Uterus (tissue), 4 donors: ENCODE measurements around the gene ACCS. TPM values are rescaled to one million over a fixed set of nuclear protein-coding genes. Genes with fewer than 3 reads are reported as not detected.

ENCODE experiments used
- DNase-seq, 2 donors: peaks; one replicate each; pipeline ENCODE4 v3.0.0-alpha.2; 2019 to 2020
- H3K27ac ChIP-seq, 2 donors: fragments of 200-600 bp; sonication (generic); 1 replicate in 1 of 2; 2 replicates in 1 of 2; pipeline ENCODE4 v1.5.1; 2016 to 2018
- H3K27me3 ChIP-seq, 2 donors: fragments of 200-600 bp; sonication (generic); one replicate each; pipeline ENCODE4 v1.5.1; 2018 to 2019; ENCODE audit warnings: control low read depth in 1 of 2
- H3K36me3 ChIP-seq, 2 donors: fragments of 200-600 bp; sonication (generic); one replicate each; pipeline ENCODE4 v1.5.1; 2019; ENCODE audit warnings: control low read depth in 1 of 2
- H3K4me1 ChIP-seq, 2 donors: fragments of 200-600 bp; sonication (generic); one replicate each; pipeline ENCODE4 v1.5.1; 2018 to 2019; ENCODE audit warnings: control low read depth in 1 of 2
- H3K4me3 ChIP-seq, 2 donors: fragments of 200-600 bp; sonication (generic); 1 replicate in 1 of 2; 2 replicates in 1 of 2; pipeline ENCODE4 v1.5.1; 2018 to 2019; ENCODE audit warnings: mild to moderate bottlenecking in 1 of 2
- H3K9me3 ChIP-seq, 2 donors: fragments of 200-600 bp; sonication (generic); one replicate each; pipeline ENCODE4 v1.5.1; 2019; ENCODE audit warnings: control low read depth in 1 of 2
- POLR2A ChIP-seq, 2 donors: fragments of 450-650 bp; IDR thresholded peaks; one replicate each; pipeline ENCODE4 v1.6.1; 2016; ENCODE audit warnings: antibody characterized with exemption in 2 of 2, mild to moderate bottlenecking in 1 of 2, moderate library complexity in 1 of 2
- intact Hi-C: fragments of 100-400 bp; cut with DNase I; formaldehyde crosslinking; loops from one replicate; pipeline ENCODE4 v1.15.1; 2023; ENCODE audit warnings: low total_unique reads
- total RNA-seq, 4 donors: library from RNA; depleted of rRNA in 3 of 4; stranded (reverse); fragments of >200 nt in 3 of 4; gene quantifications; one replicate each; pipeline versions ENCODE4 v1.1.0 to v1.2.4, GENCODE V29; 2014 to 2023
- TF ChIP-seq, protein P1 (sequence below), 4 experiments: fragments of 200-600 bp in 2 of 4; fragments of 450-650 bp in 2 of 4; sonication (generic) in 2 of 4; IDR thresholded peaks; one replicate each; pipeline ENCODE4 v1.5.1; 2016 to 2019; ENCODE audit warnings: antibody characterized with exemption in 4 of 4, mild to moderate bottlenecking in 2 of 4, moderate library complexity in 1 of 4
- donor health status: DM: yes; HTN: yes; CAD: no.

The ACCS gene
- total RNA-seq, 4 donors from 2014 or later, result 13.1 to 49.4 (median 27.0) TPM

- H3K27ac ChIP-seq, result no peak overlapping the region
- H3K4me1 ChIP-seq, result no peaks in the 10 kb centered on the region
- intact Hi-C loops, result no loop called here
Measured at GRCh38 chr11:44125598-44125997, 59.5 kb downstream of the ACCS start.

GRCh38 chr11:44126304-44126703, 60.2 kb downstream of the ACCS start:
- H3K9me3 ChIP-seq, result no peaks in the 10 kb centered on the region
- no peaks in the 10 kb centered on the region for H3K4me1 ChIP-seq
- H3K27me3 ChIP-seq, result no peaks in the 10 kb centered on the region
- intact Hi-C loops, result no loop called here
- TF ChIP-seq, protein P1, sequence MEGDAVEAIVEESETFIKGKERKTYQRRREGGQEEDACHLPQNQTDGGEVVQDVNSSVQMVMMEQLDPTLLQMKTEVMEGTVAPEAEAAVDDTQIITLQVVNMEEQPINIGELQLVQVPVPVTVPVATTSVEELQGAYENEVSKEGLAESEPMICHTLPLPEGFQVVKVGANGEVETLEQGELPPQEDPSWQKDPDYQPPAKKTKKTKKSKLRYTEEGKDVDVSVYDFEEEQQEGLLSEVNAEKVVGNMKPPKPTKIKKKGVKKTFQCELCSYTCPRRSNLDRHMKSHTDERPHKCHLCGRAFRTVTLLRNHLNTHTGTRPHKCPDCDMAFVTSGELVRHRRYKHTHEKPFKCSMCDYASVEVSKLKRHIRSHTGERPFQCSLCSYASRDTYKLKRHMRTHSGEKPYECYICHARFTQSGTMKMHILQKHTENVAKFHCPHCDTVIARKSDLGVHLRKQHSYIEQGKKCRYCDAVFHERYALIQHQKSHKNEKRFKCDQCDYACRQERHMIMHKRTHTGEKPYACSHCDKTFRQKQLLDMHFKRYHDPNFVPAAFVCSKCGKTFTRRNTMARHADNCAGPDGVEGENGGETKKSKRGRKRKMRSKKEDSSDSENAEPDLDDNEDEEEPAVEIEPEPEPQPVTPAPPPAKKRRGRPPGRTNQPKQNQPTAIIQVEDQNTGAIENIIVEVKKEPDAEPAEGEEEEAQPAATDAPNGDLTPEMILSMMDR (IDR thresholded peaks at IDR 0.05), result no peak
- no peak for TF ChIP-seq POLR2A (IDR thresholded peaks at IDR 0.05)
- DNase-seq, result no peak
- H3K36me3 ChIP-seq, result no peaks in the 10 kb centered on the region
- H3K27ac ChIP-seq, result no peak overlapping the region
- H3K4me3 ChIP-seq, result no peak overlapping the region

More at GRCh38 chr11:44125598-44125997, 59.5 kb downstream of the ACCS start:
- no peaks in the 10 kb centered on the region for H3K36me3 ChIP-seq
- H3K9me3 ChIP-seq, result no peaks in the 10 kb centered on the region
- no peak for DNase-seq
- H3K27me3 ChIP-seq, result no peaks in the 10 kb centered on the region
- TF ChIP-seq POLR2A (IDR thresholded peaks at IDR 0.05), result no peak
- TF ChIP-seq, protein P1 (IDR thresholded peaks at IDR 0.05), result no peak
- no peak overlapping the region for H3K4me3 ChIP-seq

DNA sequence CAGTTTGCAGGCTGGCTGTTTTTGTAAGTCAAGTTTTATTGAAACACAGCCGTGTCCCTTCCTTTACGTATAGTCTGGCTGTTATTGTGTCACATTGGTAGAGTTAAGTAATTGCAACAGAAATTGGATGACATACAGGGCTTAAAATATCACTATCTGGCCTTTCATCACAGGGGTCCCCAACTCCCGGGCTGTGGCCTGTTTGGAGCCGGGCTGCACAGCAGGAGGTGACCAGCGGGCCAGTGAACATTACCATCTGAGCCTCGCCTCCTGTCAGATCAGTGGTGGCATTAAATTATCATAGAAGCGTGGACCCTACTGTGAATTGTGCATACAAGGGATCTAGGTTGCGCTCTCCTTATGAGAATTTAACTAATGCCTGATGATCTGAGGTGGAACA, 61.1 kb downstream of the ACCS start:
- no peak for DNase-seq
- TF ChIP-seq, protein P1 (IDR thresholded peaks at IDR 0.05), result no peak
- no peak for TF ChIP-seq POLR2A (IDR thresholded peaks at IDR 0.05)
- Histone ChIP-seq H3K4me1 (no peaks in the 10 kb centered on the region), H3K27ac (no peak overlapping the region), H3K4me3 (no peak overlapping the region), H3K36me3 (no peaks in the 10 kb centered on the region), H3K27me3 (no peaks in the 10 kb centered on the region), H3K9me3 (no peaks in the 10 kb centered on the region)
- intact Hi-C loops, result no loop called here

DNA sequence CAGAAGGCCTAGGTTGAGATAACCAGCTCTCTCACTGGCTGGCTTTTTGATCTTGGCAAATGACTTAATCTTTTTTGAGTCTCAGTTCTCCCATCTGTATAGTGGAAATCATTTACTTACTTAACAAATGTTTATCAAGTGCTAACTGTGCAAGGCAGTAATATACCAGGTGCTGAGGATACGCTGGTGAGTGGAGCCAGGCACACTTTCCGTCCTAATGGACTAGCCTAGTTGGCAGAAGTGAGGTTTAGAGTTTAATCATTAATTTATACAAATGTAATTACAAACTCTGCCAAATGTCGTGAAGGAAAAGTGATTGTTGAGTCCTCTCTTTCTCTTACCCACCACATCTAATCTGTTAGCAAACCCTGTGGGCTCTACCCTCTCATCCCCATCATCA, 62.7 kb downstream of the ACCS start:
- Histone ChIP-seq H3K27ac (no peak overlapping the region), H3K4me1 (no peaks in the 10 kb centered on the region), H3K27me3 (no peaks in the 10 kb centered on the region), H3K36me3 (no peaks in the 10 kb centered on the region), H3K4me3 (no peak overlapping the region), H3K9me3 (no peaks in the 10 kb centered on the region)
- intact Hi-C loops, result no loop called here
- DNase-seq, result no peak
- TF ChIP-seq POLR2A (IDR thresholded peaks at IDR 0.05), result no peak
- TF ChIP-seq, protein P1 (IDR thresholded peaks at IDR 0.05), result no peak

GRCh38 chr11:44130751-44131150, 64.7 kb downstream of the ACCS start:
- Histone ChIP-seq H3K9me3 (no peaks in the 10 kb centered on the region), H3K36me3 (no peaks in the 10 kb centered on the region), H3K4me1 (no peaks in the 10 kb centered on the region), H3K4me3 (no peak overlapping the region), H3K27me3 (no peaks in the 10 kb centered on the region), H3K27ac (no peak overlapping the region)
- no peak for DNase-seq
- TF ChIP-seq, protein P1 (IDR thresholded peaks at IDR 0.05), result no peak
- TF ChIP-seq POLR2A (IDR thresholded peaks at IDR 0.05), result no peak
- intact Hi-C loops, result no loop called here
